Stimulated activated naive CD4-positive, alpha-beta T cell treated with Interleukin-2 at 50 U/mL for 16 hours (primary cell): Measurements from ENCODE around the gene RPTOR.

Experiments used
- DNase-seq: peaks from one replicate; lab custom pipeline; 2025; lab: John Stamatoyannopoulos, UW

Gene RPTOR

DNA sequence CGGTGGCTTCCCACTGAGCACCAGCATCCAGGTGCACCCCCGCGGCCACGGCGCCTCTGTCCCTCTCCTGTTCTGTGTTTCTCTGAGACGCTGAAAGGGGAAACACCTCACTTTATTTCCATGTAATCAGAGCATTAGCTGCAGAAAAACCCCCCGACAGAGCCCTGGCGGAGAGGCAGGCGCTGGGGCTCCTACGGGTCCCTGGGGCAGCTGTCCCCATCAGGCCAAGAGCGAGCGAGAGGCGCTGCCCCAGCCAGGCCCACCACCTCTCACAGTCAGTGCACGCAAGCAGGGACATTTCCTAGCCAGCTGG, 419.9 kb downstream of the RPTOR start:
- no peak for DNase-seq

DNA sequence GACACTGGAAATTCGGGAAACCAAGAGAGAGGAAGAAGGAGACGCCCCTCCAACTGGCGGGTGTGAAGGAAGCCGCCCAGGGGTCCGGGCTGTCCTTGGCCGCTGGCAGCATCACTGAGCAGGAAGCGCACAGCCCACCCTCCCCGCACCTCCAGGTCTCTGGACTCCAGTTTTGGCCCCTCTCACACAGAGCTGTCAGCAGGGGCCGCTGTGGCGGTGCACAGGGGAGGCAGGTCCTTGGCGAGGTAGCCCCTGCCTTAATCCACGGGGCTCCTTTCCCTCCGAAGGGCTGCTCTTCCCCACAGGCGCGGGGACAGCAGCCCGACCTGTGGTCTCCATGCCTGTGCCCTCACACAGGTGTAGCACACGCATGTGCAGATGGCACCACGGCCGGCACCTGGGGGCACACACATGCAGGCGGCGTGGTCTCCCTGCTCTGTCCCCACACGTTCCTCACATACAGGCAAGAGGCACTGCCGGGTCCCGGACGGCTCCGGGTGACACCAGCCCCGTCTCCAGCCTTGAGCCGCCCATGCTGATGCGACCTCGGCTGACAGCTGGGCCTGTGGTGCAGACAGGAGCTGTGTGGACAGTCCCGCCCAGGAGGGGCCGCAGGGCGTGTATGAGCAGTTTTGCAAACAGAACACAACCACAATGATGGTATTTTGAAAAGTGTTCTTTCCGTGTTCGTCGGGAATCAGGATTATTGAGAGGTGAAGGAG, 420.4 kb downstream of the RPTOR start:
- no peak for DNase-seq

DNA sequence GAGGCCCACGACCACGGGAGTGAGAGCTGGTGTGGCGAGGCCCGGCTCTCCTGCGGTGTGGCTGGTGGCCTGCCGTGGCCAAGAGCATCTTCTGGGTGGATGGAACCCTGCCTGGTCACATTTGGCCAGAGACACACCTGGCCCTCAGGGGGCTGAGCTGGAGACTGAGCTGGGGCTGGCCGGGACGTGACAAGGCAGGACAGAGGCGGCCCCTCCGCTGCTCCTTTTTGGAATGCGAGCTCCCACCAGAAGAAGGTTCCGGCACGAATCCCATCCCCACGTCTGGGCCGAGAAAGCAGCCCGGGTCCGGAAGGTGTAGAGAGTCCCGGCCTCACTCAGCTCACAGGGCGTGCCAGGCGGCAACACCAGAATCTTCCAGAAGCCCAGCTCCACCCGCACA, 421.0 kb downstream of the RPTOR start:
- DNase-seq: no peak

DNA sequence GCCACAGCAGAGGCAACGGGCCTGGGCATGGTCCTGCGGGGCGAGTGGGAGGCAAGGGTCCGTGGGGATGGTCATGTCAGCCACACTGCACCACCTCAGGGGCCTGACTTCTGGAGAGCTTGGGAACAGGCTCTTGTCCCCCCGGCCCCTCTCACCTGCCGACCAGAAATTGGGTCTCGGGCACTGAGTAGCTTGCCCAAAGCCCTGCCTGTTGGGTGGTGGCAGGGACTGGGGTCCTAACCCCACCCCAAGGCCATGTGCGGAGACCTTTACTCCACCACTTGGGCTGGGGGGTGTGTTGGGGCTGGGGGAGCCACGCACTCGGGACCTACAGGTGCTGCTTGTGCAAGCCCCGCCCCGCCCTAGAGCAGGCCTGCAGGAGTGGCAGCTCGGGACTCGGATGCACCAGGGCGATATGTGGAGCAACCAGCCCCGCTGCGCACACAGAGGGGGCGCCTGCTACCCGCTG, 422.8 kb downstream of the RPTOR start:
- no peak for DNase-seq

DNA sequence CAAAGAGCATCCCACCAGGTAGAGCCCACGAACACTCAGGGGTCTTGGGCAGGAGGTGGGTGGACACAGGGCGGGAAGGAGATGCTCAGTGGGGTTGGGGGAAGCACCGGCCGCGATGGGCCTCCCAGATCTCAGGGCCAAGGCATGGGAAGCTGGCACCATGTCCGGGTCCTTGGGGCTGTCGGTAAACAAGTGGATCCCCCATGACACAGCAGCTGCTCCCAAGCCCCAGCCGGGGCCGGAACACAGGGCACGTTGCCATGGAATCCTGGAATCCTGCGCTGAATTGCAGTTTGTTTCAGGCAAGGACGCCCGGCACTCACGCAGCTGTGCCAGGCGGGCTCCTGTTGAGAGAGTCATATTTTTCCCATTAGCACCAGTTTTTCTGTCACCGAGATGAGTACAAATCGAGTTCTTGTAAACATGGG, 424.0 kb downstream of the RPTOR start:
- DNase-seq: no peak

DNA sequence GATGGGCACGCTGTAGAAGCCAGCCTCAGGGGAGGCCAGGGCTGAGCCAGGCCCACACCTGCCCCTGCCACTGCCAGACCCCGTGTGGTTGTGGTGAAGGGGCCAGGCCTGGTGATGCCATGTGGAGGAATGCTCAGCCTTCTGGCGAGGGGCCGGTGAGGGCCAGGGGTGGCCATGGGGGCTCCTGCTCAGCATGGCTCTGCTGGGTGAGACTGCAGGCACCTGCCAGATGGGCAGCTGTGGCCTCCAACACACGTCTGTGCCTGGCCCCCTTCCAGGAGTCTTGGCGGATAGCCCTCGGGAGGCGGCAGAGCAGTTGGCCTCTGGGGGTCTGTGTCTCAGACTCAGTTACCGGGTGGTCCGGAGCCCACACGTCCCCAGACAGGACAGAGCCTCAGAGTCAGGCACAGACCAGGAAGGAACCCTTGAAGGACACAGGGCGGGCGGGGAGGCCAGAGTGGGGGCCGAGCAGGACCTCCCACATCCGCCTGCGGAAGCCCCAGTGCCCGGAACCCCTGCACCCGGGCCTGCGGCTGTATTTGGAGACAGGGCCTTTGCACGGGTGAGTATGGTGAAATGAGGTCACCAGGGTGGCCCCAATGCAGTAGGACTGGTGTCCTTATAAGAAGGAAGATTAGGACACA, 424.5 kb downstream of the RPTOR start:
- DNase-seq: no peak

DNA sequence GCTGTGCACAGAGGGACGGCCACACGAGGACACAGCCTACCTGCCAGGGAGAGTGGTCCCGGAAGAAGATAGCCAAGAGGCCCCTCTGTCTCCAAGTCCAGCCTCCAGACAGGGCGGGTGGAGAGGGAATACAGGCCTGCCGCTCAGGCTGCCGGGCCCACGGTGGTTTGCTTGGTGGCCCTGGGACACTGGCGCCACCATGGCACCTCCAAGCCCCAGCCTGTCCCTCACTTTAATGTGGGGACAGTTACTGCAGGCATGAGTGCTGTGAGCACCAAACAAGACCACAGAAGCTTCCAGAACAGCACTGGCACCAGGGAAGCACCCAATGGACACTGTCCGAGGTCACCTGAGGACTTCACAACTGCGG, 425.0 kb downstream of the RPTOR start:
- no peak for DNase-seq

DNA sequence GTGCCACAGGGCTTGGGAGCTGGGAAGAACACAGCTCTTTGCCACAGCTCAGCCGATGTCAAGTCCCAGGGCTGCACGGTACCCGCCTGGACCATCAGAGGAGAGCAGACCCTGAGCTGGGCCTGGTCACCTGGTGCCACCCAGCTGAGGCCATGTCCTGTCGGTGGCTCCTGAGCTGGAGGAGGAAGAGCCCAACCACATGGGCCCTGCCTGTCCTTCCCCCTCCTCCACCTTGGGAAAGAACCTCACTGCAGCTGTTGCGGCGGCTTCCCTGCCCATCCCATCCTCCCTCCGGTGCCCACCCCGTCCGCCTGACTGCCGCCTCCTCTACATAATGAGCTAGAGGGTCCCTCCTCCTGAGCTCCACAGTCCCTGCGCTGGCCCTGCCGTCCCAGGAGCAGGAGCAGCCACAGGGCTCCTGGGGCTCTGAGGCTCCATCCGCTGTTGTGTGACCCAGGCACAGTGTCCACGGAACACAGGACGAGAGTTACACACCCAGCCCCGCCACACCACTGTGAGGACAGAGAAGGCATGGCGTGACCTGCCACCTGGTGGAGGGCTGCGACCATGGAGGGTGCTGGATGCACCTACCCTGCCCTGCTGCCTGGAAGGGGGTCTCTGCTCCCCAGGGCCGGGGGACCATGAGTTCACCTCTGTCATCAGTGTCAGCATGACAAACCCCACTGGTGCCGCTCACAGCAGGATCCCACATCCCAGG, 425.6 kb downstream of the RPTOR start:
- peak; percentile 21 for DNase-seq

DNA sequence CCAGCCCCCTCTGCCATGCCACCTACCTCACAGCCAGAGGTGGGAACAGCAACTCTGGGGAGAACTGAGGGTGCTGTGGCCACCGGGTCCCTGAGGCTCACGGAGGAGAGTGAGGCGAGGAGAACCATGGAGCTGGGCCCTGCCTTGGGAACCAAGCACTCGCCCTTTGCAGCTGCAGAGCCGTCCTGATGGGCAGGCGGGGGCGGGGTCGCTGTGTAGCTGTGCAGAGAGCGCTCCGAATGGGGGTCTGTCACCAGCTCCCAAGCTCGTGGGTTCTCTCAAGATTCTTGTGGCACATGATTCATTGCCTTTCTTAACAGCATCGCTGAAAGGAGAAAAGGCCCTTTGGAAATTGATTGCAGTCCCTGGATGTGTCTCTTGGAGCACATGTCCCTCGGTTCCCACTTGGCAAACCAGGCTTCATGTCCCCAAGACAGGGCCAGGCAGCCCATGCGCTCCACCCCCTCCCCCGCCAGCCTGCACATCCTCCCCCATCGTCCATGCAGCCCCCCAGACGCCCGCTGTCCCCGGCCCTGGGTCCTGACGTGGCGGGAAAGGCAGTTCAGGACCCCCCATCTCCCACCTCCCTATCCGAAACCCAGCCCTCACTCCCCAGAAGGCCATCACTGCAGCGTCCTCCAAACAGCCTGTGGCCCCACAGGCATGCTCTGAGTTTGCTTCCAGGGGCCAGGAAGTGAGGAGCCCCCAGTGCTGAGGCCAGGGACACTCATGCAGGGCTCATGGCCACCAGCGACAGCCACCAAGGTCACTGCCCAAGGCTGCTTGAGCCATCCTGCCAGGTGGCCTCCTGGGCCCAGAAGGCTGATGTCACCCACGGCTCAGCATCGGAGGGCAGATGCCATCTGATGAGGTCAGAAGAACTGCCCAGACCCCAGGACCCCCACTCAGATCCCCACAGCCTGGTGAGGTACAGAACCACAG, 426.4 kb downstream of the RPTOR start:
- no peak for DNase-seq

DNA sequence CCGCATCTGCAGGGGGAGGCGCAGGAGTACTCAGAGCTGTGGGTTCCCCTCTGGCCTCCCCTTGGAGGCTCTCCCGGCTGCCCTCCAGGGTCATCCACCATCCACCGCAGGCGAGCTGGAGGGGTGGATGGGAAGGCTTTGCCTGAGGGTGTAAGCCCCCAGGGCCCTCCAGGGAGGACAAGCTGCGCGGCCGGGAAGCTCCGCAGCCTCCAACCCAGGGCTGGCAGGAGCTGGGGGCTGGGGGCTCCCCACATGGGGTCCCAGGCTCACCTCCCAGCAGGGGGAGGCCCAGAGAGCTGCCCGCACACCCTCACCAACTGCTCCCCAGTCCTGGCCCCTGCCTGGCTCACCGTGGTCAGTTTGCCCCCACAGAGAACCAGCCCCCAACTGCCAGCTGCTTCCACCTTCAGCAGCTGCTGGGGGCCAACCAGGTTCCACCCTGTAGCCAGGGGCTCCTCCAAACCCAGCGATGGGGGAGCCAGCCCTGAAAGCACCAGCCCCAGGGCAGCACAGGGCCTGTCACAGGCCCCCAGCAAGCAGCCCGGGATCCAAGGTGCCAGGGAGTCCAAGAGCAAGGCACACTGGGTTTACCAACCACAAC, 427.2 kb downstream of the RPTOR start:
- DNase-seq: no peak

DNA sequence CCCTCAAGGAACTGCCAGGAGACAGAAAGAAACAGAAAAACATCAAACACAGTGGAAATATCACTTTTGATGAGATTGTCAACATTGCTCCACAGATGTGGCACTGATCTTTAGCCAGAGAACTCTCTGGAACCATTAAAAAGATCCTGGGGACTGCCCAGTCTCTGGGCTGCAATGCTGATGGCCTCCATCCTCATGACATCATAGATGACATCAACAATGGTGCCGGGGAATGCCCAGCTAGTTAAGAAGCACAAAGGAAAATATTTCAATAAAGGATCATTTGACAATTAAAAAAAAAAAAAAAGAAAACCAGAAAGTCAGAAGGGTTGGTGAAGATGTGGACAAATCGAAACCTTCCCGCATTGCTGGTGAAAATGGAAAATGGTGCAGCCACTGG, 432.1 kb downstream of the RPTOR start:
- DNase-seq: no peak

DNA sequence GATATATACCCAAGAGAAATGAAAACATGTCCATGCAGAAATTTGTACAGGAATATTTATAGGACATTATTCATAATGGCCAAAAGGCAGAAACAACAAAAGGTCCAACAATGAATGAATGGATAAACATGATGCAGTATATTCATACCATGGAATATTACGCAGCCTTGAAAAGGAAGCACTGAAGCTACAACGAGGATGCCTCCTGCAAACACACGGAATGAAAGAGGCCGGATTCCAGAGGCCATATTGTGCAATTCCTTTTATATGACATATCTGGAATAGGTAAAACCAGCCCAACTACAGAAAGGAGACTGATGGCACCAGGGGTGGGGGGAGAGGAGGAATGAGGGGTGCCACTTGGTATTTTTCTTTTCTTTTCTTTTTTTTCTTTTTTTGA, 432.5 kb downstream of the RPTOR start:
- no peak for DNase-seq

DNA sequence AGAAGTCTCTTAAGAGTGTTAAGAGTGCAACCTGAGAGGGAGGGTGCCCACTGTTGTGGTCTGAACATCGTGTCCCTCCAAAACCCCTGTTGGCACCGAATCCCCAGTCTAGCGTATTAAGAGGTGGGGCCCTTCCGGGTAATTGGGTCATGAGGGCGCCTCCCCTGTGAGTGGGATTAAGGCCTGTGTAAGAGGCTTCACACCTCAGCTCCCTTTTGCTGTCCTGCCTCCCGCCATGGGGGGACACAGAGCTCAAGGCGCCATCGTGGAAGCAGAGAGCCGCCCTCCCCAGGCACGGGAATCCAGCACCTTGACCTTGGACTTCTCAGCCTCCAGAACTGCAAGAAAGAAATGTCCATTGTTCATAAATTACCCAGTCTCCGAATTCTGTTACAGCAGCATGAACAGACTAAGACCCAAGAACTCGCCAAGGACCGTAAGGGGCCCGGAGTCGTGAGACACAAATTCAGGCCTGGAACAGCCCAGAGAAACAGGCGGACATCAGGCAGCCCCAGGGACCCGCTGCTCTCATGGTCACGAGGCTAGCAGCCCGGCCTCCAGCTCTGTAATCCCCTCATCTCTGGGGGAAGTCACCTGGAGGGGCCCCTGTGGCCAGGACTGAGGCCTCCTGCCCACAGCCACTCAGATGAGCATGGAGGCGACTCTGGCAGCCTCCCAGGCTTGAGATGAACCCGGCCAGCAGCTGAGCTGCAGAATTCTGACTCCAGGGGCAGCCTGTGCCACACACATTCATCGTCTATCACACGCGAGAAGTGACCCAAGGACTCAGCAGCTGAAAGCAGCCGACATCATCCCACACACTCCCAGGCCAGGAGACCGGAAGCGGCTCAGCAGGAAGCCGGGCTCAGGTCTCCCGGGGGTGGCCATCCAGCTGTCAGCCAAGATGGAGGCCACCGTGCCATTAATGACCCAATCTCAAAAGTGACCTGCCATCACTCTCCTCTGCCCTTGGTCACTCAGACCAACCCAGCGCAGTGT, 434.2 kb downstream of the RPTOR start:
- DNase-seq: no peak

DNA sequence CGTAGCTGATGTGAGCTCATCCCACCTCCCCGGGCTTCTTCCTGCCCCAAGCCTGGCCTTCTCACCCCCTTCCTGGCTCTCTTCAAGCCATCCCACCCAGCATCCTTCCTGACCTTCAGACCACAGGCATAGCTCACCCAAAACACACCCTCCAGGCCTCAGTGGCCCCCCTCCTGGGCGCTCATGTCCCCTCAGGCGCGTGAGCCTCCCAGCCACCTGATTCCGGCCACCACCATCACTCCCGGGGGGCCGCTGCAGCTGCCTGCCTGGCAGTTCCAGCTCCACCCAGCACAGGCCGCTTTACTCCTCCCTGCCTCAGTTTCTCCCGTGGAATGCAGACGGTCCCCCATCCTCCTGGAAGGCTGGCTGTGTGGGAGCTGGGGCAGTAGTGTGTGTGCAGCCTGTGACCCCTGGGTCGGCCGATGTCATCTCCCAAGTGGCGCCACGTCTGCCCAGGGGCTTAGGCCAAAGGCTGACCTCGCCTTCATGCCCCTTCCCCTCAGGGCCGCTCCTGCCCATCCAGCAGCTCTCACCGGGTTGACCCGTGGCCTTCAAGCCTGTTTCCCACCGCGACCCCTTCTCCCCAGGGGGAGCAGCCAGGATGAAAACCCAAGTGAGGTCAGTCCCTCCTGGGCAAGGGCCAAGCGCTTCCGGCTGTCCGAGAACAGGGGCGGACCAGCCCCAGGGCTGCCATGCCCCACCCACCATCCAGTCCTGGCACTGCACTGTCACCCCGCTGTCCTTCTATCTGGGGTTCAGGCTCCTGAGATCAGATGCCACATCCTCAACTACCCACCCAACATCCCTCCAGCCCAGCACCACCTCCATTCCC, 435.1 kb downstream of the RPTOR start:
- no peak for DNase-seq

DNA sequence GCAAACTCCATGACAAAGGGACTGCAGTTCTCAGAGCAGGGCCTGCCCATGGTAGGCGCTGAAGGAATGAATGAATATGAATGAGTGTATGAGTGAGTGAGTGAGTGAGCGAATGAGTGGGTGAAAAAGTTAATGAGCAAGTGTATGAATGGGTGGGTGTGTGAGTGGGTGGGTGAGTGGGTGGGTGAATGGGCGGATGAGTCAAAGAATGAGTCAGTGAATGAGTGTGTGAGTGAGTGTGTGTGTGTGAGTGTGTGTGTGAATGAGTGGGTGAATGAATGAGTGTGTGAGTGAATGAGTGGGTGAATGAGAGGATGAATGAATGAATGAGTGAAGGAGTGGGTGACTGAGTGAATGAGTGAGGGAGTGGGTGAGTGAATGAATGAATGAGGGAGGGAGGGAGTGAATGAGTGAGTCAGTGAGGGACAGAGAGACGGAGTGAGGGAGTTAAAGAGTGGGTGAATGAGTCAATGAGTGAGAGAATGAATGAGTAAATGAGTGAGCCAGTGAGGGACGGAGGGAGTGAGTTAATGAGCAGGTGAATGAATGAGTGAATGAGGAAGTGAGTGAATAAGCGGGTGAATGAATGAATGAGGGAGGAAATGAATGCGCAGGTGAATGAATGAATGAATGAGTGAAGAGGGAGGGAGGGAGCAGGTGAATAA, 435.9 kb downstream of the RPTOR start:
- peak; percentile 46 for DNase-seq

DNA sequence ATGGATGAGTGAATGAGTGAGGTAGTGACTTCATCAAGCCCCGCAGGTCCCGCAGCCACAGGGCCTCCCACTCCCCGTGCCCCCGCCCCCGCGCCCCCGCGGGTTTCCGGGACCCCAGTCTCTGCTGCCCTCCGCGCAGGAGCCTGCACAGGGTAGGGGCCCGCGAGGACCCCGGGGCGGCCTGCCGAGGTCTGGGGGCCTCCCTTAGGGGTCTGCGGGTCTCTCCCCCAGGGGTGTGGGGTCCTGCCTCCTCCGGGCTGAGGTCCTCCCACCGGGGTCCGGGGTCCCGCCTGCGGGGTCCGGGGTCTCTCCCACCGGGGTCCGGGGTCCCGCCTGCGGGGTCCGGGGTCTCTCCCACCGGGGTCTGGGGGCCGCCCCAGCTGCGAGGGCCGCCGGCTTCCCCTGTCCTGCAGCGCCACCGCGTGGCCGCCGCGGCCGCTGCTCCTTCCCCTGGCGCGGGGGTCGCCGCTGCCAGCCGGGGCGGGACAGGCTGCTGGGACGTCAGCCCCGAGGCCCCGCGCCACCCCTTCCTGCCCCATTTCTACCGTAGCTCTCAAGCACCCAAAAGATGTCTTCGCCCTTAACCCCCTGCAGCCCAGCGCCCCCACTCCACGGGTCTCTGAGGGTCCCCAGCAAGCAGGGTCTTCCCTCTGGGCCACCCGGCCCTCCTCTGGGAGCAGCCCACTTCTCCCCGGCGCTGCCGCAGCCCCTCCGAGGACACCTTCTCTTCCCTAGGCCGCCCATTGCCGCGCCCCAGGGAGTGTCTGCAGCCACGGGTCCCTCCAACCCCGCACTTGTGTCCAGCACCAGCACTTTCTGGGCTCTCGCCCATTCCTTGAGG, 436.6 kb downstream of the RPTOR start:
- DNase-seq: no peak

DNA sequence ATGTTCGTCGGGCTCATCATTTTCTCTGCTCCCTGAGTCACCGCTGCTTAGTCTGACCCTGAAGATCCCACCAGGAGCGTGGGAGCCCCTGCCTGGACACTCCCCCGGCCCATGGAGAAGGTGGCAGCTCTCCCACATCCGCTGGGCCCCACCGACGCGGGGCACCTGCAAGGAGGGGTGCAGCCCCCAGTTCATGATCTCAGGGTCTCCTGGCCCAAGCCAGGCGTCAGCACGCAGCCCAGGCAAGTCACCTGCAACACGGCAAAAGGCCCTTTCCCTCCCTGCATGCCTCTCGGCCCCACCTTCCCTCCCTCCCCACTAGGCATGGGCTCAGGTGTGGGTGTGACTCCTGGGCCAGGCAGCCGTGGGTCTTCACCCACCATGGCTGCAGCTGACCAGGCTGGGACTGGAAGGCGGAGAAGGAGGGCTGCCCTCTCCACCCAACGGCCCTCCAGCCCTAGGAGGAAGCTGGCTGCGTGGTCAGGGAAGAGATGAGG, 437.3 kb downstream of the RPTOR start:
- no peak for DNase-seq

DNA sequence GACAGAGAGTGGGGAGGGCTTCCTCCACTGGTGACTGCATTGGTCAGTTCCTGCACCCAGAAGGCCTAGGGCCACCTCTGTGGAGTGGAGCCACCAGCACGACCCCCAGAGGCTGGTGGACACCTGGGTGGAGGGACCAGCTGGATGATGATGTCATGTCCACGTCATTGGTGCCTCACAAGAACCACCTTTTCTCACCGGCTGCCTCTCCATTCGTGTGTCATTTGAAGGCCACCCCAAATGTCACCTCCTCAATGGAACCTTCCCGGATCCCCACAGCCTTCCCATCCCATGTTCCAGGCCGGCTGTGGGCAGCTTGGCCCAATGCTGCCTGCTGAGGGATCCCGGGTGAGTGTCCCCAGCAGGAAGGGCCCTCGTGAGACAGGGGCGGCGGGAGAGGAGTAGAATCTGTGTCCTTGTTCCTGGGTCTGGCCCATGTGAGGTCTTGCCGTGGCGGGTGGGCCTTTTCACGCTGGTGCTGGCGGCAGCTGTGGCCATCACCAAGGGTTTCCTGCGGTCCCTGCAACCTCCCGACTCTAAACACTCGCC, 437.9 kb downstream of the RPTOR start:
- no peak for DNase-seq
